ENCODE results near the gene PTBP1.

Gene PTBP1

DNA sequence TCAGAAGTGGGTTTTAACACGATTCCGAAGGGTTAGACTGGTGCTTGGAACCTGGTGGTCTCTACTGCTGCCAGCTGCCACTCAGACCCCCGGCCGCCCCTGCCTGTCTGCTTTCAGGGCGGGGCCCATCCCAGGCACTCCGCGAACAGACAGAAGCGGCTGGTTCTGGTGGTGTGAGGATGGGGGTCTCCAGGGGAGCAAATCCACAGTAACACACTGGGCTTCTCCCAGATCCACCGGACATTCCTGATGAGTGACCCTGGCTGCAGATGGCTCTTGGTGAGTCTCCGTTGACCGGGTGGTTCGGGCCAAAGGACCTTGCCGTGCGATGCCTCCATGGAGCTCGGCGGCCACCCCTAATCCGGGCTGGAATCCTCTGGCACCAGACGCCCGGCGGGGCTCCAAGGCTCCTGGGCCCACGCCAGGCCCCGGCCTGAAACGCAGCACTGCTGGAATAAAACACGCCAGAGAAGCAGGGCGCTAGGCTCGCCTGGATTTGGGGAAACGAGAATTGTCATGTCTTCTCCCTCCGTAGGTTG is 2.1 kb upstream of the PTBP1 start:
- no peak for TF ChIP-seq EP300 (IDR thresholded peaks at IDR 0.05; ENCODE audit: borderline replicate concordance)
- TF ChIP-seq EGR1 (IDR thresholded peaks at IDR 0.05): no peak
- no peak for TF ChIP-seq CEBPB (IDR thresholded peaks at IDR 0.05)
- TF ChIP-seq YY1 (IDR thresholded peaks at IDR 0.05; ENCODE audit: low read depth): no peak
- TF ChIP-seq TEAD4 (IDR thresholded peaks at IDR 0.05): no peak
- no peak for TF ChIP-seq RAD21 (IDR thresholded peaks at IDR 0.05; ENCODE audit: low read depth)
- TF ChIP-seq FOXM1 (IDR thresholded peaks at IDR 0.05; ENCODE audit: borderline replicate concordance, low read depth): no peak

- no peak for TF ChIP-seq TAF1 (IDR thresholded peaks at IDR 0.05; ENCODE audit: low read depth)
- TF ChIP-seq, protein P1, sequence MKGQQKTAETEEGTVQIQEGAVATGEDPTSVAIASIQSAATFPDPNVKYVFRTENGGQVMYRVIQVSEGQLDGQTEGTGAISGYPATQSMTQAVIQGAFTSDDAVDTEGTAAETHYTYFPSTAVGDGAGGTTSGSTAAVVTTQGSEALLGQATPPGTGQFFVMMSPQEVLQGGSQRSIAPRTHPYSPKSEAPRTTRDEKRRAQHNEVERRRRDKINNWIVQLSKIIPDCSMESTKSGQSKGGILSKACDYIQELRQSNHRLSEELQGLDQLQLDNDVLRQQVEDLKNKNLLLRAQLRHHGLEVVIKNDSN (IDR thresholded peaks at IDR 0.05): no peak
- TF ChIP-seq FOXM1 (IDR thresholded peaks at IDR 0.05; ENCODE audit: borderline replicate concordance, low read depth): no peak
- no peak for TF ChIP-seq EGR1 (IDR thresholded peaks at IDR 0.05)
- no peak for TF ChIP-seq RAD21 (IDR thresholded peaks at IDR 0.05; ENCODE audit: low read depth)
- TF ChIP-seq ZBTB7A (IDR thresholded peaks at IDR 0.05; ENCODE audit: low read depth): no peak
- TF ChIP-seq REST (IDR thresholded peaks at IDR 0.05; ENCODE audit: low read depth): no peak
- no peak for TF ChIP-seq CEBPB (IDR thresholded peaks at IDR 0.05)
- TF ChIP-seq EP300 (IDR thresholded peaks at IDR 0.05; ENCODE audit: borderline replicate concordance): no peak
- TF ChIP-seq NFIC (IDR thresholded peaks at IDR 0.05): no peak
- TF ChIP-seq, protein P2, sequence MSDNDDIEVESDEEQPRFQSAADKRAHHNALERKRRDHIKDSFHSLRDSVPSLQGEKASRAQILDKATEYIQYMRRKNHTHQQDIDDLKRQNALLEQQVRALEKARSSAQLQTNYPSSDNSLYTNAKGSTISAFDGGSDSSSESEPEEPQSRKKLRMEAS (IDR thresholded peaks at IDR 0.05): no peak
- no peak for TF ChIP-seq YY1 (IDR thresholded peaks at IDR 0.05; ENCODE audit: low read depth)
- TF ChIP-seq TEAD4 (IDR thresholded peaks at IDR 0.05): no peak
Observed at GRCh38 chr19:795691-796581, 1.3 kb upstream of the PTBP1 start.

DNA sequence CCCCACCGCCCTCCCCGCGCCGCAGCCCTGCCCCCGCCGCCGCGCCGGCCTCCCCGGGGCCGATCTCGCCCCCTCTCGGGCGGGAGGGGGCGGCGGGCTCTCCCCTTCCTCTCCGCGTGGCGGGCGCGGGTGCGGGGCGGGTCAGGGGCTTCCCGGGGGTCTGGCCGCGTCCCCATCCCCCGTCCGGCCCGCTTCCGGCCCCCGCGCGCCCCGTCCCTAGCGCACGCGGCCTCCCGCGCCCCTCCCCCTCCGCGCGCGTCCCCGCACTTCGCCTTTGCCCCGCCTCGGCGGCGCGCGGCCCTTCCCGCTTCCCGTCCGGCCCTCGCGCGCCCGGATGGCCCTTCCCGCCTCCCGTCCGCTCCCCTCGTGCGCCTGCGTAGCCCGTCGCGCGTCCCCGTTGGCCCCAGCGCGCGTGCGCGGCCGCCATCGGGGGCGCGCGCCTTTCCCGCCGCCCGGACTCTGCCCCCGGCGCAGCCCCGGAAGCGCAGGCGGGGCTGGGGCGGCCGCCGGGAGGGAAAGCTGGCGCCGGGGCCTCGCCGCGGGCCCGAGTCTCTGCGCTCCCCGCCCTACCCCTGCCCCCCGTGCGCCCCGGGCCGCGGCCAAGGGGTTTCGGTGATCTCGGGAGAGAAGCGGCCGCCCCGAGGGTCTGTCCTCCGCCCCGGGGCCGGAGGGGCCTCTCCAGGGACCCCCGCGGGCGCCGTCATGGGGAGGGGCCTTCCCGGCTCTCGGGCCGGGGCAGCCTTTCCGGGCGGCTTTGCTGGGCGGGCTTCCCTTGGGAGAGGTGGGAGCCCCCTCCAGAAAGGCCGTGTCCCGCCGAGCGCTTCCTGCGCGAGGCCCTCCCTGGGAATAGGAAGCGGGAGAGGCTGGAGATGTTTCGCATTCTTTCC is 519 bp downstream of the PTBP1 start:
- TF ChIP-seq ZBTB7A (IDR thresholded peaks at IDR 0.05; ENCODE audit: low read depth) (no peak; the same call in 1 of the 2 replicates), RAD21 (IDR thresholded peaks at IDR 0.05; ENCODE audit: low read depth) (no peak), EP300 (IDR thresholded peaks at IDR 0.05; ENCODE audit: borderline replicate concordance) (no peak), CREB1 (IDR thresholded peaks at IDR 0.05; ENCODE audit: low read depth) (no peak), FOXM1 (IDR thresholded peaks at IDR 0.05; ENCODE audit: borderline replicate concordance, low read depth) (no peak), EGR1 (IDR thresholded peaks at IDR 0.05) (no peak), REST (IDR thresholded peaks at IDR 0.05; ENCODE audit: low read depth) (no peak), NFIC (IDR thresholded peaks at IDR 0.05) (no peak)
- TF ChIP-seq, protein P2 (IDR thresholded peaks at IDR 0.05): peak; percentile 77; the same call in 1 of the 2 replicates
- TF ChIP-seq, protein P1 (IDR thresholded peaks at IDR 0.05): peak; percentile 5; the same call in 1 of the 2 replicates

- TF ChIP-seq TEAD4 (IDR thresholded peaks at IDR 0.05) (peak; percentile 4; the same call in 1 of the 2 replicates), RAD21 (IDR thresholded peaks at IDR 0.05; ENCODE audit: low read depth) (no peak)
Observed at GRCh38 chr19:798415-799075, 1.3 kb downstream of the PTBP1 start.
